Hematopoietic multipotent progenitor cell treated with erythropoietin and hydrocortisone succinate and interleukin-3 and kit ligand, for 6 days (in vitro differentiated cells): ENCODE measurements around the gene SP4.

Source experiments
- DNase-seq: peaks from one replicate; pipeline ENCODE4 v3.0.0-alpha.2; 2015

The SP4 gene

DNA sequence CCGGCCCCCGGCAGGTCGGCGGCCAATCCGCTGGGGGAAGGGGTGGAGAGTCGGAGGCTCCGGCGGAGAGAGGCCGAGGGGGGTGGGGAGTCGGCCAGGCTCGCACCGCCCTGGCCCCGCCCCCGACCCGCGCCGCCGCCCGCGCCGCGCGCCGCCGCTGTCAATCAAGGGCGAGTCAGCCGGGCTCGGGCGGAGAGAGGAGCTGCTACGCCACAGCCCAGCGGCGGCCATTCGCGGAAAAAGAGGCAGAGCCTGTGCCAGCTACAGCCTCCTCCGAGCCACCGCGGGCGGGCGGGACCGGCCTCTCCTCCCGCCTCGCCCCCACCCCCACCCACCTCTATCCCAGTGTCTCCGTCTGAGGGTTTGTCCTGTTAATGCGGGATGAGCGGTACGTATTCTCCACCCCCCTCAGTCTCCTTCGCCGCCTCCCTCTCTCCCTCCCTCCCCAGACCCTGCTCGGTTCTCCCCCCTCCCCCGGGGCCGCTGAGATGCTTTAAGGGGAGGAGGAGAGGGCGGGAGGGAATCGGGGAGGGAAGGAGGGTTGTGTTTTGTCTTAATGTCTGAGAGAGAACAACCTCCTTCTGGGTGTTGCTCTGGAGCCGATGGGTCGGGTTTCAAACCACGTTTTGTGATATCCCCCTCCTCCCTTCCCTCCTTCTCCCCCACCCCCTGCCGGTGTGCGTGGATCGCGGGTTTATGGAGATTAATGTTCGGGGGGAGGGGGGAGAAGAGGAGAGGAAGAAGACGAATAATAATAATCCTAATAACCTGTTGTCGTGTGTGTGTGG lies at the start of gene SP4:
Gene SP4, plus strand, starts transcription at position 213 of the 788 bp plus-strand sequence. Its CDS starts 169 bp downstream, at position 382.
- peak; percentile 97 for DNase-seq

DNA sequence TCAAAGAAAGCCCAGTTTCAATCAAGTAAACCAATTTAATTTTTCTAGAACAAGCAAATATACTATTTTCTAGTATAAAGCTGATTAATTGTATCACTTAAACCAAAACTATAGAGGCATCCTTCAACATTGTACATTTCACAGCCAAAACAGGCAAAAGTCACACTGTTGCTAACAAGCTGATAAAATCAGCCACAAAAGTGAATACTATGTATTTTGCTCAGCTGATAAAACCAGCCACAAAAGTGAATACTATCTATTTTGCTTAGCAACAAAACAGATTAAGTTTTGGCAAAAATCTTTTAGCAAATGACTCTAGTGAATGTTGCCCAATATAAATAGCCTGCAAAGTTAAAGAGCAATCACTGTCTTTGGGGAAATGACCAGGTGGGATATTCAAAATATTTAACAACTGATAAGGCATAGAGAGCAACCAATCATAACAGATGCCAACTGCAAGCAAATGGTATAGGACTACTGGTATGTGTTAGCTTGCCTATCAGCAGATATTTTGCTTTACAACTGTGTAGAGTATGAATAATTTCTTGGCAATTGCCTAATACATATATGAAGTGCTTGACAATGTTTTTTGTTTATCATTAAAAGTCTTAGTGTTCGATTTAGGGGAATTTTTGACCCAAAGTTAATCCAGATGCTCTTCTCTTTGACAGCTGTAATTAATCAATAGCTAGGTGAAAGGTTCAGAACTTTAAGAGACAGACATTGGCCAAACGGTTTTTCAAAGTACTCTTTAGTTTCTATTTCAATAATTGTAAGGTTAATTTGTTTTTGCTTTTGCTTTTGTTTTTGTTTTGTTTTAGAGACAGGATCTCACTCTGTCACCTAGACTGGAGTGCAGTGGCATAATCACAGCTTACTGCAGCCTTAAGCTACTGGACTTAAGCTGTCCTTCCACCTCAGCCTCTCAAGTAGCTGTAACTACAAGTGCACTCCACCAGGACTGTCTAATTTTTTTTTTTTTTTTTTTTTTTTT lies 44.4 kb upstream of the SP4 start:
- peak; percentile 62 for DNase-seq

DNA sequence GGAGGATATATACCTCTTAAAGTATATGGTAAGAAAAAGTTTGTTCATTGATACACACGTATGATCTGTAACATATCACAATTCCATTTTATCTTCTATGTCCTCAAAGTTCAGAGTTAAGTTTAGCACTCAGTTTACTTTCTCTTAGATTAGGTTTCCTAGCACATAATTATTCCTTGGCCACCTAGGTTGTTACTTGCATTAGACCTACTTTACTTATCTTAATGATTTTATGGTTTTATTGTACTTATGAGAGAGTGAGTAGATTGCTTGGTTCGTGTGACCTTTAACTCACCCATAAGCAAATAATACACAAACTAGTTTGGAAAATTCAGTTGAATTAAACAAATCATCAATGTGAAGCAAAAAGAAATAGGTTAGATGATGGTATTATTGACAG lies 33.9 kb upstream of the SP4 start:
- no peak for DNase-seq

DNA sequence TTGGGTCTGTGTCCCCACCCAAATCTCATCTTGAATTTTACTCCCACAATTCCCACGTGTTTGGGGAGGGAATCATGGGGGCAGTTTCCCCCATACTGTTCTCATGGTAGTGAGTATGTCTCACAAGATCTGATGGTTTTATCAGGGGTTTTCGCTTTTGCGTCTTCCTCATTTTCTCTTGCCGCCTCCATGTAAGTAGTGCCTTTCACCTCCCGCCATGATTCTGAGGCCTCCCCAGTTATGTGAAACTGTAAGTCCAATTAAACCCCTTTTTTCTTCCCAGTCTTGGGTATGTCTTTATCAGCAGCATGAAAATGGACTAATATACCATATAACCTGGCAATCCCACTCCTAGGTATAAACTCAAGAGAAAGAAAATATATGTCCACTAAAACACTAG lies 25.9 kb upstream of the SP4 start:
- DNase-seq: no peak

DNA sequence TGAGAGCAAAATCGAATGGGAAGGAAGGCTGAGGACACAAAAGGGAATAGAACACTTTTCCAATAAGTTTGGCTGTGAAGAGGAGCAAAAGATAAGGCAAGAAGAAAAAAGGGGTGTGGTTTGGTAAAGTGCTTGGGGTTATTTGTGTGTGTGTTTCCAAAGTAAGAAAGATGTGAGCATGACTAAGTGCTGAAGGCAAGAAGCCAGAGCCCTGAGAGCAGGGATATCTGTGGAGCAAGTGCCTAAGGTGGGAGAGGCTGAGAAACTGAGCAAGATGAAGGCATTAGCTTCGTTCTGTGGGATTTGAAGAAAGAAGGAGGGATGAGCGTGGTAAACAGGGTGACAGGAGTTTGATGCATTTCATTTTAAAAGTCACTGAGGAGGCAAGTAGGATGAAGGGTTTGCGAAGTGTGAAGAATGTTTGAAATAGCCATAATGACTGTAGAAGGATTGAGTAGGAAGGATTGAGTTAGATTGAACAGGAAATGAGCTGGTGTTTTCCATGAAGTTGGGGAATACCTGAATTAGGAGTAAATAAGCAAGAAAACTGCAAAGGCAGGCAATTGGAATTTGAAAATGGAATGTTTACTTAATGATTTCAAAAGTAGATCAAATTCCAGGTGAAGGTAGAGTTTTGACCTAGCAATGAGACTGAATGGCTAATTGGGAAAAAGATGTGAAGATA lies 19.9 kb upstream of the SP4 start:
- DNase-seq: no peak

DNA sequence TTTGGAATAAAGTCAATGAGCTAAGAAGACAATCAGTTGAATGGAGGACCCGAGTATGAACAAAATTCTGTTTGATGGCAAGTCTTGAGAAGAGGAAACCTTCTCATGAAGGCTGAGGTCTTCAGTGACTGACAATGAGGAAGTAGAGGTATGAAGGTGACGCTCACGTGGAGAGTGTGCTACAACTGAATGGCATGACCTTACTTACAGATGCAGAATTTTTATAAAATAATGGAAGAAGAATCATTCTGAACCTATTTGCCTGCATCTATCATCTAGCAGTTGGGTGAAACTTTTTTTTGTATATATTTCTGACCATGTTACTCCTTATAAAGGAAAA lies 19.4 kb upstream of the SP4 start:
- DNase-seq: no peak

DNA sequence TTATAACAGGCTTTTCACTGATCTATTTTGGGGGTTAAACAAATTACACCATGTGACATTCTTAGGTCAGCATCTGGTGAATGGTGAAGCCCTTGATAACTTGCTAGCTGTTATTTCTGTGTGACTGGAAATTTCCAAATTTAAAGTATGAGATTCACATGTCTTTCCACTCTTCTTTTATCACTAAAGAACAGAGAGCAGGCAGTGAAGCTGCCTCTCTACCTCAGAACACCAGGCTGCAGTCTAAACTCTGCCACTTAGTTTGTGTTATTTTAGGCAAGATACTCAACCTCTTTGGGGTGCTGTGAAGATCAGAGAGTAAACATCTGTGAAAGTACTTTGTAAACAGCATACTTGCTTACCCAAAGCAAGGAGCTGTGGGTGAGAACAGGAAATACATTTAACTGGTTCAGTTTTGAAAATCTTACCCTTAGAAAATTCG lies 15.5 kb upstream of the SP4 start:
- DNase-seq: peak; percentile 67

DNA sequence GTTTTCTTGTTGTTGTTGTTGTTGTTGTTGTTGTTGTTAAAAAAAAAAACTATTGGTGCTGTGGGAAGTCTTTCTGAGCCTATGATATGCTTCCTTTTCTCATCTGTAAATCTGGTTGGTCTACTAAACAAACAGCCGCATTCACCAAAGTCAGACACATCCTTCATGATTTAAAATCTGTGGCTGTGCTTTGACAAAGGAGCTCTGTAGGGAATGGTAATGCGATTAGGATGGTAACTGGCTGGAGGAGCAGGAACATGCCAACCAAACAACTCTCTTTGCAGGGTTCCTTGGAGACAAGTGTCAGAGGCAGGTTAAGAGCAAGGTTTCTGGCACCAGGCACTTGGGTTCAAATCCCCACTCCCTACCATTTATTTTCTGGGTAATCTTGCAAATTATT lies 14.9 kb upstream of the SP4 start:
- no peak for DNase-seq

DNA sequence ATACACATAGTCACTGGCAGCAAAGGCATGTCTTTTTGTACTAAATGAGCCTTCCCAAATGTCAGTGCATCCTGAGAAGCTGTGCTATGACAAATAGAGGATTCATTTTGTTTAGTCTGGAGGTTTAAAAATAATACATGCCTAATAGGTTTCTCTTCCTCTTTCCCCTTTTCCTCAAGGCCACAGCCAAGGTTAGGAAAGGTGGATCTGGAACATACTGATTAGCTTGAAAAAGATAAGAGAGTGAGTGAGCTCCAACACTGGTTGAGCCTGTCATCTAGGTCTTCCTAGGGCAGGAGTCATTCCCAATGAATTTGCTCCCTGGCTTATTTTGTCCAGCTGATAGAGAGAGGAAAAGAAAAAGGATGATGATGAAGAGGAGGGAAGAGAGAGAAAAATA lies 14.4 kb upstream of the SP4 start:
- DNase-seq: no peak

DNA sequence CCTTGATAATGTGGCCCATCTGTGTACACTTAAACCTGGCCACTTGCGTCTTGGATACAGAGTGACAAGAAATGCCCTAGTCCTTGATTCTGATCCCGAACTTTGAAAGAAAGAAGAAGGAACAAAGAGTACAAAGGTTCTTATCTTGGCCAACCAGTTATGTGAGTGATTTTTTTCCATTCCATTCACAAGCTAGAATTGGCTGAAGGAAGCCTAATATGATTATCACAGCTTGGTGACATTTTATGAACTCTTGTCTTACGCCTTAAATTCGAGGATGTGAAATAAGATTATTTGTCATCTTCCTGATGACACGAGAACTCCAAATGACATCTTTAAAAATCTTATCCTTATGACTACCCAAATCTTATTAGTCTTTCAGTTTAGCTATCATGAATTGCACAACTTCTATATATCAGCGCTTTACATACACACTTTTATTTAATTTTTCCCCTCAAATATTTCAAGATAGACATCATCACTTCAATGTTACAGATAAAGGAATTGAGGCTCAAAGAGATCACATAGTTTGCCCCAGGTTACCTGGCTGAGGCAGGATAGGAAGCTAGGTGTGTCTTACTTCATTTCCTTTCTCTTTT lies 13.0 kb upstream of the SP4 start:
- peak; percentile 52 for DNase-seq

DNA sequence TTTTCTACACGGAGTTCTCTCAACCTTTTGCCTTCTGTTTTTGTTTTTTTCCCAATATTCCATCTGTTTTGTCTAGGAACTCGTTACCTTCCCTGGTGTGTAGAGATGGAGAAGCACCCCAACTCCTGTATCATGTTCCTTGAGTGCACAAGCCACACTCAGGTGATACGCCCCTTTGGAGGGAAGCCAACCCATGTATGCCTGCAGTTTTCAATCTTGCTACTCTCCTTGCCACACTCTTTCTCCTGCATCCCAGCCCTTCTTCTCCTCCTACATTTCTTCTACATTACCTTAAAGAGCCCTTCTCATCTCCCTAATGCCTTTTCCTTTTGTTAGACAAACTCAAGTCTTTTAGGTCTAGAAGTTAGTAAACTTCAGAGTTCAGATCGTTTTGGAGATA lies 10.2 kb upstream of the SP4 start:
- DNase-seq: peak; percentile 43

DNA sequence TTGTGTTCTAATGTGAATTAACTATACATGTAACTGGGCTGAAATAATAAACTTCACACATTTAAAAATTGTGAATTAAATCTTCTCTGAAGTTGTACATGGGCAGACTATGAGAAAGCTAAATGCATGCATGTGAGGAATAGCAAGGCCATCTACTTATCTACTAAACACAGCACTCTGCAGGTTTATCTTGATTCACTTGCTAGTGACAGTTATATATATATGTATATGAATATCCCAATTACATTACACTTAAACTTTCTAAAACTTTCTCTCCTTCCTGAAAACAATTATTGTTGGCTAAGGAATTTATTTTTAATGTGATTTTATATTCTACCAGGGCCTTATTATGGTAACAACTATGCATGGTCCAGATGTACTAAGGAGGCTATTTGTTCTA lies 5.1 kb upstream of the SP4 start:
- DNase-seq: peak; percentile 88

DNA sequence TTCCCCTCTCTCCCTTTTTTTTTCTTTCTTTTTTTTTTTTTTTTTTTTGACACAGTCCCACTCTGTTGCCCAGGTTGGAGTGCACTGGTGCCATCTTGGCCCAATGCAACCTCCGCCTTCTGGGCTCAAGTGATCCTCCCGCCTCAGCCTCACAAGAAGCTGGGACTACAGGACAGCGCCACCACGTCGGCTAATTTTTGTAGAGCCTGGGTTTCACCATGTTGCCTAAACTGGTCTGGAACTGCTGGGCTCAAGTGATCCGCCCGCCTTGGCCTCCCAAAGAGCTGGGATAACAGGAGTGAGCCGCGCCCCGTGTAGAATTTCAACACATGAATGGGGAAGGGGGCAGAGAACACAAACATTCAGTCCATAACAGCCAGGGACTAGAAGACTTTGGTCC lies 2.6 kb upstream of the SP4 start:
- no peak for DNase-seq

DNA sequence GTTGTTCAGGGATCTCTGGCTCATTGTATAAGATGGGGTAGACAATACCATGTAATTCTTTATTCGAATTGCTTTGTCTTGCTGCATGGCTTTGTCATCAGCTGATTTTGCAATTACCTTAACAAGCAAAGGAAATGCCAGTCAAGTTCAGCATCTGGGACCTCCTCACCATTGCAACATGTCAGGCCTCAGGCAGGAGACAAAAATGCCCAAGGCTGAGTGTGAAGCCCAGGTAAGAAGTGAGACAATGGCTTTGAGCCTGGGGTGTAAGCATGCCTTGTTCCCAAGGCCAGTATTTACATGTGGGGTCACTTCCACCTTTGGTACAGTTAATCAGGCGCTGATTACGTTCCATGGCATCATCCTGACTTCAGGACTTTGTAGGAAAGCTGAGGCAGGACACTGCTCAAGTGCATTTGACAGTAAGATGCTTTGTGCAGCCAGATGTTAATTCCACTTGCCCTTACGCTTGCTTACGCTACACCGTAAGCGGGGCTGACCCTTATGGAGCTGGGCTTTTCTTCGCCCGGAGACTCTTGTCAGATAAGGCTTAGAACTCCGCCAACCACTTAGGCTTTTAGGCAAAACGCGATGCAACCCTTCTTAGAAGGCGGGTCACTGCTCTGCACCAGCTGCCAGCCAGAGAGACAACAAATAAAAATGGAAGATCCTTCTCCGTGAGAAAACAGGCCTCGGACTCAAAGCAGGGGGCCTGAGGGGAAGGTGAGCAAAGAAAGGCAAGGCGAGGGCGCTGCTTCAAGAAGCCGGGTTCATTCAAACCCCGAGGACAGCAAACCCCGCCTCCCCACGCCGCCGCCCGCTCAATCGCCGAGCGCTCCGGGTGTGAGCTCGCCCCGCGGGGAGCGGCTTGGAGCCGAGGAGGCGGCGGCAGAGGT lies 1.3 kb upstream of the SP4 start:
- peak; percentile 41 for DNase-seq

DNA sequence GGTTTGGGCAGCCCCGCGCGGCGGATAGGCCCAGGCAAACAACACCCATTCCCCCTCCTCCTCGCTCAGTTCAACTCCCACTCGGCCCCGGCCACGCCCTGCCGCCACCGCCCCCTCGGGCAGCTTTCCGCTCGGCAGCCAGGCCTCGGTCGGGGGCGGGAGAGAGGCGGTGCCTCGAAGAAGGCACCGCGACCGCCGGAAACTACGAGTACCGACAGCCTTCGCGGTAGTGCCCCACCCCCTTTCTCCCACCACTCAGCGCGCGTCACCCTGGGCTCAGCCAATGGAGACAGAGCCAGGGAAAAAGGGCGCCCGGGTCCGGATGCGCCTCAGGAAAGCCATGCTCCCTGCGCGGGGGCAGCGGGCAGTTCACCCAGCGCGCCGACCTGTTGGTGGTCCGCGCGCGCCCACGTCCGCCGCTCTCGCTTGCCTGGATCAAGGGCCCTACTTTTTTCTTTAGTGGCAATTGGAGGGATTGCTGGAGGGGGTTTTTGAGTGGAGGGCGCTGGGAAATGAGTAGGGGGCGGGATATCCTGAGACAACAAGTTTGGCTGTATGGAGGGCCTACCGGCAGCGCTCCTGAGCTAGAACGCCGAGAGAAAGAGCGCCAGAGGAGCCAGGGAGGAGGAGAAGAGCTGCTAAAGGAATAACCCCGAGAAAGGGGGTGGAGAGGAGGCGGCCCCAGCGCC lies 557 bp upstream of the SP4 start:
- peak; percentile 98 for DNase-seq

DNA sequence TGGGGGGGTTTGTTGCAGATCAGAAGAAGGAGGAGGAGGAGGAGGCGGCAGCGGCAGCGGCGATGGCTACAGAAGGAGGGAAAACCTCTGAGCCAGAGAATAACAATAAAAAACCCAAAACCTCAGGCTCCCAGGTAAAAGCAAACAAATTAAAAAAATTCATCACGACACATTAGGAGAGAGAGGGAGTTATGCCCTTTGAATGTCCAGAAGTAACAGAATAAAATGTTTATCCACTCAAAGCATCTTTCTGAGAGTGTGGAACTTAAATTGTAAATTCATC lies 717 bp downstream of the SP4 start:
- DNase-seq: no peak

DNA sequence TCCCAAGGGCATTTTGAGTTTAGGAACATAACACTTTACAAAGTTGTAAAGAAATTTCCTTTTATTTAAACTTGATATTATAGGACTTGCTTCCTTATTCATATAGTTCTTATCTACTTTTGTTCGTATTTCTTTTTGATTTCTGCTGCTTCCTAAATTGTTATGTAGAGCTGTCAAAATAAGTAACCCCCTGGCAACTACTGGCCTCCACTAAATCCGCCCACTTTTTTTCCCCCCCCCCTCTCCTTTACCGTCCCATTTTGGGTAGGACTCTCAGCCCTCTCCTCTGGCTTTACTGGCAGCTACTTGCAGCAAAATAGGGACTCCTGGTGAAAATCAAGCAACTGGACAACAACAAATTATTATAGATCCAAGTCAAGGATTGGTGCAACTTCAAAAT lies 1.1 kb downstream of the SP4 start:
- peak; percentile 26 for DNase-seq

DNA sequence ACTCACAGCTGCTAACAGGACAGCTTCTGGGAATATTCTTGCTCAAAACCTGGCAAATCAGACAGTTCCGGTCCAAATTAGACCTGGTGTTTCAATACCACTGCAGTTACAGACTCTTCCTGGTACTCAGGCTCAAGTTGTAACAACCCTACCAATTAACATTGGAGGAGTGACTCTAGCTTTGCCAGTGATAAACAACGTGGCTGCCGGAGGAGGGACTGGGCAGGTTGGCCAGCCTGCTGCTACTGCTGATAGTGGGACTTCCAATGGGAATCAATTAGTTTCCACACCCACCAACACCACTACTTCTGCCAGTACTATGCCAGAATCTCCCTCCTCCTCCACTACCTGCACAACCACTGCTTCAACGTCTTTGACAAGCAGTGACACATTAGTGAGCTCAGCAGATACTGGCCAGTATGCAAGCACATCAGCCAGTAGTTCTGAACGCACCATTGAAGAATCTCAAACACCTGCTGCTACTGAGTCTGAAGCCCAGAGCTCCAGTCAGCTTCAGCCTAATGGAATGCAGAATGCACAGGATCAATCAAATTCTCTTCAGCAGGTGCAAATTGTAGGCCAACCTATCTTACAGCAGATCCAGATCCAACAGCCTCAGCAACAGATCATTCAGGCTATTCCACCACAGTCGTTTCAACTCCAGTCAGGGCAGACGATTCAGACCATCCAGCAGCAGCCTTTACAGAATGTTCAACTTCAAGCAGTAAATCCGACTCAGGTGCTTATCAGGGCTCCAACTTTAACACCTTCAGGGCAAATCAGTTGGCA lies 2.1 kb downstream of the SP4 start:
- DNase-seq: peak; percentile 67

DNA sequence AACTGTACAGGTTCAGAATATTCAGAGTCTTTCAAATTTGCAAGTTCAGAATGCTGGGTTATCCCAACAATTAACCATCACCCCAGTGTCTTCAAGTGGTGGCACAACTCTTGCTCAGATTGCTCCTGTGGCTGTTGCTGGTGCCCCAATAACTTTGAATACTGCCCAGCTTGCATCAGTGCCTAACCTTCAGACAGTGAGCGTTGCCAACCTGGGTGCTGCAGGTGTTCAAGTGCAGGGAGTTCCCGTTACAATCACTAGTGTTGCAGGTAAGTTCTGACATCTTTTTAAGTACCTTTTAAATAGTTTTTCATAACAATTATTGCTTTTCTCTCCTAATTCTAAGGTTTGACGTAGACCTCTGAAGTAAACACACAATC lies 2.7 kb downstream of the SP4 start:
- DNase-seq: no peak

DNA sequence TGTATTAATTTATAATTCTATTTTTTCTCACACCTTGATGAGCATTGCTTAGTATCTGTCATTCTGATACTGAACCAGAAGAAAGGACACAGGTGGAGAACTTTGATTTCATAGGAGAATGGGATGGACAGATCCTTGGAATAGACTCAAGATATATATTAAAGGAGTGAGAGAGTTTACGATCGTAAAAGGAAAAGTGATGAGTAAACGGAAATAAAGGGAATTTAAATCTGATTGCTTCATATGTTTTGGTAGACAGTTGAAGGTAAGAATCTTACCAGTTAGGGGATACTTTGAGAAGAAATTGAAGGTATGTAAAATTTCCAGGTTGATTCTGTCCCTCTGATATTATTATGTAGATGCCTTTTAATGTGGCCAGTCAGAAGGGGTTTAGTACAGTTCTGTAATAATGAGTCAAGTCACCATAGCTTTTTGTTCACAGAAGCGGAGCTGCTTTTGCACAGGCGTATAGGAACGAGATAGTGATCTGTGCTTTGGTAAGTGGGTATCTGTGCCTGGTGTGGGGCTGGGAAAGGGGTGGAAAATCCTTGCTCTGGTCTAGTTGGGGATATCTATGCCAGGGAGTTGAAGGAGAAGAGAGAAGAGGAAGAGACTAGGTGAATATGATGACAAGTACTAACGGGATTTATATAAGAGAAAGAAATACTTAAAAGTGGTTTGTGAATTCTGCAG lies 15.4 kb downstream of the SP4 start:
- DNase-seq: no peak
